RWPE1 (cell line): ENCODE measurements around the gene LNP1.

Source experiments
- CTCF ChIA-PET: fragments of 350-600 bp; sonication (Branson Sonifier 250); formaldehyde crosslinking; extraction: SDS; loops from one replicate; lab custom pipeline; 2021; lab: Yijun Ruan, JAX
- POLR2A ChIA-PET: fragments of 400-600 bp; formaldehyde crosslinking; extraction: SDS; loops from one replicate; lab custom pipeline; 2020; ENCODE audit warnings: antibody characterized with exemption; ENCODE audit not compliant: low non-redundant PET; lab: Yijun Ruan, JAX
- DNase-seq: peaks from one replicate; pipeline ENCODE4 v3.0.0; 2012; ENCODE audit warnings: low spot score
- H3K27ac ChIP-seq: fragments of 450-650 bp; 2 replicates; pipeline ENCODE4 v1.5.1; 2017
- CTCF ChIP-seq: fragments of 450-650 bp; conservative IDR thresholded peaks from 2 replicates; pipeline ENCODE4 v1.5.1; 2017; ENCODE audit warnings: low read depth, mild to moderate bottlenecking

Gene LNP1

DNA sequence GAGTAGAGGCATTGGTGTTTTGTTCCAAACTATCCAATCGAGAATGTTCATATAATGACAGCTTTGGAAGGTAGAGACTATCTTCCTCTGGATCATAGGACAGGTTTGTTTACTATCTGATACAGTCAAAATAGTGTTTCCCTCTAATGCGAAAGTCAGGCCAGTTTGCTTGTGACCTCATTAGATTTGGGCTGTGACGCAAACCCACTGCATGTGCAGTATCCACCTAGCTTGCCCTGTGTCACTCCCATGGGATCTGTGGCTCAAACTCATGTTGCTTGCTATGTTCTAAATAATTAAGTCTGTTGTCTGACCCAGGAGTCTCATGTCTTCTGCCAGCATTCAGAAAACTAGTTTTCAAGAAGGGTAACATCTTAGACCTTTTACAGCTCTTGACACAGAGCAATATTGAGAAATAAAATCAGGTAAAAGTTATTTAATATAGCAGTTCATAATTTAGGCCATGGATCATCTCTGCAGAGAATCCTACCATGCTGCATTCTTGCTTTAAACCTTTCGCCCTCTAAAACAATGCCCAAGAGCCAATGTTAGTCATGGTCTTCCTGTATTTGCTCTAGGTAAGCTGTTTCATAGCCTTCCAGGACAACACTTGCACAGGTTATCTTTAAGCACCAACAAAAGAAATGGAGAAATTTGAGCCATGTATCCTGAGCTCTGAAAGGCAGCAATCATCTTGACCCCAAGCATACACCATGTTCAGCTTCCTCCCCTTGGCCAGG lies 40.4 kb upstream of the LNP1 start:
- no peak for DNase-seq
- ChIA-PET CTCF (interaction anchor here (0.7 kb wide), 1 partner anchor 47 kb away, joined by 3 read pairs; no protein-coding TSS in a partner anchor), POLR2A (no interaction called here)

DNA sequence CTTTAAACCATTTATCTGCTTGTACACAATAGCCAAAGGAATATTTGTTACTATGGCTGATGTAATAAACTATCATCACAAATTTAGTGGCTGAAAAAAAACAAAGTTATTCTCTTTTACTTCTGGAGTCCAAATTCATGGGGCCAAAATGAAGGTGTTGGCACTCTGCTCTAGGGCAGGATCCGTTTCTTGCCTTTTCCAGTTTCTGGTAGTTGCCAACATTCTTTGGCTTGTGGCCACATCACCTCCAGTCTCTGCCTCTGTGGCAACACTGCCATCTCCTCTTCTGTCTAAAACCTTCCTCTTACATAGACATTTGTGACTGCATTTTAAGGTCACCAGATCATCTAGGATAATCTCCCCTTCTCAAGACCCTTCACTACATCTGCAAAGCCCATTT lies 39.4 kb upstream of the LNP1 start:
- ChIA-PET CTCF (no interaction called here), POLR2A (no interaction called here)
- no peak for TF ChIP-seq CTCF
- H3K27ac ChIP-seq: no peak overlapping the region
- no peak for DNase-seq

More for the DNA sequence above, 40.4 kb upstream of the LNP1 start:
- no peak for TF ChIP-seq CTCF
- no peak overlapping the region for H3K27ac ChIP-seq

DNA sequence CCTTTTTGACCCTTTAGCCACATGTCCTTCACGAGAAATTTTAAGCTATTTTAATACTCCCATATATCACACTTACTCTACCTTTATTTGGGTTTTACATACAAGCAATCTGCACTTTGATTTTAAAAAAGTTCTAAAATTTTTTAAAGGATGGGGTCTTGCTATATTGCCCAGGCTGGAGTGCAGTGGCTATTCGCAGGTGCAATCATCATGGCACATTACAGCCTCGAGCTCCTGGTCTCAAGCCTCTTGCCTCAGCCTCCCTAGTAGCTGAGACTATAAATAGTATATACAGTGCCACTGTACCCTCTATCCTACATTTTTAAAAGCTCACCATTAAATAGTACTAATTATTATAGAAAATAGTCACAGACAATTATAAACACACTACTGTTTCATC lies 36.9 kb upstream of the LNP1 start:
- TF ChIP-seq CTCF: no peak
- POLR2A ChIA-PET: no interaction called here
- no peak overlapping the region for H3K27ac ChIP-seq
- CTCF ChIA-PET: no interaction called here
- no peak for DNase-seq

GRCh38 chr3:100366424-100366823 lies 34.9 kb upstream of the LNP1 start:
- POLR2A ChIA-PET: no interaction called here
- DNase-seq: no peak
- H3K27ac ChIP-seq: no peak overlapping the region
- TF ChIP-seq CTCF: no peak
- CTCF ChIA-PET: interaction anchor here (0.5 kb wide), 1 partner anchor 721 kb away, joined by 5 read pairs; no protein-coding TSS in a partner anchor

GRCh38 chr3:100368441-100368840 lies 32.9 kb upstream of the LNP1 start:
- POLR2A ChIA-PET: no interaction called here
- DNase-seq: no peak
- CTCF ChIA-PET: no interaction called here
- no peak for TF ChIP-seq CTCF
- H3K27ac ChIP-seq: no peak overlapping the region

DNA sequence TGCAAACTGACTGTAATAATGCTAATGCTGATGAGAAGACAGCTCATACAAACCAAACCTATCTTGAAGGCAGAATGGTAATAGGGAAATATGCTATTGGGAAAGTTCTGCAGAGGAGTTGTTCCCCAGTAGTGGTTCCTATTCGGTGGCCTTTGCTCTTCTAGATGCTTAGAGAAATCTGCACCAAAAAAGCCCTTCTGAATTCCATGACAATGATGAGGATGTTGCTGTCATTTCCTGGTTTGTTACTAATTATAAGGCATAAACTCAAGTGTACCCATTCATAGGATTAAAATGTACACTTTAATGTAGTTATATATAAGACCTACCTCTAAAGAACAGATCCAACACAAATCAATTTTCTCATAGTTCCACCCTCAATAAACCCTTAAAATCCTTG lies 30.6 kb upstream of the LNP1 start:
- no peak for TF ChIP-seq CTCF
- POLR2A ChIA-PET: no interaction called here
- DNase-seq: no peak
- CTCF ChIA-PET: no interaction called here
- no peak overlapping the region for H3K27ac ChIP-seq
